Heart left ventricle (tissue), 13 donors: Measurements from ENCODE around the gene CPLX1.

ENCODE experiments used
- POLR2A ChIP-seq, 2 donors: fragments of 450-650 bp; IDR thresholded peaks; one replicate each; pipeline ENCODE4 v1.6.1; 2017; ENCODE audit warnings: antibody characterized with exemption in 2 of 2, mild to moderate bottlenecking in 2 of 2, moderate library complexity in 2 of 2
- TF ChIP-seq, protein P1 (sequence below), 12 donors: fragments of 200-600 bp; sonication (generic) in 4 of 12; IDR thresholded peaks; one replicate each; pipeline versions ENCODE4 v1.5.0 to v1.8.0; 2018 to 2022; ENCODE audit warnings: antibody characterized with exemption in 12 of 12, mild to moderate bottlenecking in 5 of 12
- donor health status: ischemic (EF 13 %, LVEDD 7.1; RV severe dilation, severe dysfunction).
- donor health status: DM: no; HTN: yes; CAD: no.
- donor health status: DM: no; HTN: no; CAD: no.
- donor health status: ischemic (EF 25% LVEDD 6.9; RV normal size, moderate dysfunction).
- donor health status: ischemic (EF 25% LVEDD 5.7; RV mildly dilated, moderate dysfunction).
- donor health status: ischemic (EF 35%, LVEDD 5.7; RV mildly dilated, moderate dysfunction).
- donor health status: nonischemic (EF 11% LVEDD 7.7; RV severe dilation, severe dysfunction).
- donor health status: DM: yes; HTN: yes; CAD: no.
- donor health status: PGD.
- donor health status: ischemic (EF 29% LVEDD 5.4; RV normal size, mild dysfunction).
- donor health status: nonischemic (EF 23%, LVEDD 6.1; RV moderate dilation, normal function).

DNA sequence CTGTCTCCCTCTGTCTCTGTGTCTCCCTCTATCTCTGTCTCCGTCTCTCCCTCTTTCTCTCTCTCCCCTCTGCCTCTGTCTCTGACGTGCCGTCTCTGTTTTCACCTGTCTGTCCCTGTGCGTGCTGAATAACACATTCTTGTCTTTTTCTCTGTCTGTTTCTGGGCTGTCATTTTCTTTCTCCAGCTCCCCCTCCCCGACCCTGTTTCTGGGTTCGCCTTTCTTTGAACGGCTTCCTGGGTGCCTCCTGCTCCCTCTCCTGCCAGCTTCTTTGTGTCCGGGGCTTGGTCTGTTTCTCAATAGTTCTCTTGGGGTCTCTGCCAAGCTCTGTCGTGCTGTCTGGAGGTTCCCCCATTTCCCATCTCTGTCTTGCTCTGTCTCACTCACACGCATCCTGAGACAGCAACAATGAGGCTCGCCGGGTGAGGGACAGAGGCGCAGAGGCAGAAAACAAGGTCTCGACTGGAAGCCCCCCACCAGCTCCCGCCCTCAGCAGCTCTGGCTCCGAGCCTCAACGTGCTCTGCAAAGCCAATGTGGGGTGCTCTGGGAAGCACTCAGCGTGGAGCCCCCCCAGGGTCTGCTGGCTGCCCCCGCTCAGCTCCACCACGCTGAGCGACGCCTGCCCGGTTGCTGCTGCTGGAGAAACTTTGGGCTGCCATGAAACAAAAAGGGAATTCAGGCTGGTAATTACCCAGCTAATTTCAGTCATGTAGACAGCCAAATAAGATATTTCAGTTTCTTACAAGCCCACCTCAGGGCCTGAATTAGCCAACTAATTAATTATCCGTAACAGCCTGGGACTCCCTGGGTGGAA, 3.4 kb downstream of the CPLX1 start:
- TF ChIP-seq, protein P1, sequence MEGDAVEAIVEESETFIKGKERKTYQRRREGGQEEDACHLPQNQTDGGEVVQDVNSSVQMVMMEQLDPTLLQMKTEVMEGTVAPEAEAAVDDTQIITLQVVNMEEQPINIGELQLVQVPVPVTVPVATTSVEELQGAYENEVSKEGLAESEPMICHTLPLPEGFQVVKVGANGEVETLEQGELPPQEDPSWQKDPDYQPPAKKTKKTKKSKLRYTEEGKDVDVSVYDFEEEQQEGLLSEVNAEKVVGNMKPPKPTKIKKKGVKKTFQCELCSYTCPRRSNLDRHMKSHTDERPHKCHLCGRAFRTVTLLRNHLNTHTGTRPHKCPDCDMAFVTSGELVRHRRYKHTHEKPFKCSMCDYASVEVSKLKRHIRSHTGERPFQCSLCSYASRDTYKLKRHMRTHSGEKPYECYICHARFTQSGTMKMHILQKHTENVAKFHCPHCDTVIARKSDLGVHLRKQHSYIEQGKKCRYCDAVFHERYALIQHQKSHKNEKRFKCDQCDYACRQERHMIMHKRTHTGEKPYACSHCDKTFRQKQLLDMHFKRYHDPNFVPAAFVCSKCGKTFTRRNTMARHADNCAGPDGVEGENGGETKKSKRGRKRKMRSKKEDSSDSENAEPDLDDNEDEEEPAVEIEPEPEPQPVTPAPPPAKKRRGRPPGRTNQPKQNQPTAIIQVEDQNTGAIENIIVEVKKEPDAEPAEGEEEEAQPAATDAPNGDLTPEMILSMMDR (IDR thresholded peaks at IDR 0.05): no peak
- no peak for TF ChIP-seq POLR2A (IDR thresholded peaks at IDR 0.05)
